Fibroblast of lung (primary cell): Measurements from ENCODE around the gene ZNHIT1. TPM values are rescaled to one million over a fixed set of nuclear protein-coding genes. Genes with fewer than 3 reads are reported as not detected.

Experiments
- DNase-seq, 2 donors: peaks; one replicate each; pipeline versions ENCODE4 v3.0.0 to v3.0.0-alpha.2; 2010; ENCODE audit warnings: low read depth in 2 of 2
- H2AFZ ChIP-seq: 2 replicates; pipeline ENCODE4 v1.5.1; 2012; ENCODE audit warnings: low read length, control low read depth, inconsistent platforms
- H3K27ac ChIP-seq: 2 replicates; pipeline ENCODE4 v1.5.1; 2011; ENCODE audit warnings: low read length, control low read depth; ENCODE audit not compliant: insufficient read depth
- H3K27me3 ChIP-seq: 2 replicates; pipeline ENCODE4 v1.5.1; 2011; ENCODE audit warnings: mild to moderate bottlenecking, low read length; ENCODE audit not compliant: control insufficient read depth, insufficient read depth
- H3K36me3 ChIP-seq: 2 replicates; pipeline ENCODE4 v1.5.1; 2011; ENCODE audit warnings: low read length; ENCODE audit not compliant: control insufficient read depth, insufficient read depth
- H3K4me1 ChIP-seq: 2 replicates; pipeline ENCODE4 v1.5.1; 2011; ENCODE audit warnings: low read length; ENCODE audit not compliant: control insufficient read depth, insufficient read depth; ENCODE audit errors: extremely low read depth
- H3K4me2 ChIP-seq: 2 replicates; pipeline ENCODE4 v1.5.1; 2011; ENCODE audit warnings: low read length, control low read depth; ENCODE audit not compliant: insufficient read depth; ENCODE audit errors: extremely low read depth
- H3K4me3 ChIP-seq, 4 experiments: fragments of 200-600 bp in 1 of 4; sonication (generic) in 1 of 4; replicated peaks in 1 of 4; 2 replicates each; pipeline ENCODE4 v1.5.1; 2011 to 2016; ENCODE audit warnings: low read length in 4 of 4, low read depth in 3 of 4, mild to moderate bottlenecking in 3 of 4, control low read depth in 2 of 4, inconsistent platforms in 1 of 4, mixed read lengths in 1 of 4; ENCODE audit not compliant: insufficient read depth in 1 of 4; ENCODE audit errors: control extremely low read depth in 1 of 4
- H3K79me2 ChIP-seq: 2 replicates; pipeline ENCODE4 v1.5.1; 2012; ENCODE audit warnings: mild to moderate bottlenecking, low read length, inconsistent platforms; ENCODE audit not compliant: control insufficient read depth, insufficient read depth
- H3K9ac ChIP-seq: 2 replicates; pipeline ENCODE4 v1.5.1; 2011; ENCODE audit warnings: mild to moderate bottlenecking, low read length, control low read depth; ENCODE audit not compliant: insufficient read depth
- H3K9me3 ChIP-seq: 2 replicates; pipeline ENCODE4 v1.5.1; 2012; ENCODE audit warnings: low read depth, low read length; ENCODE audit not compliant: control insufficient read depth, insufficient read depth
- H4K20me1 ChIP-seq: 2 replicates; pipeline ENCODE4 v1.5.1; 2011; ENCODE audit warnings: low read length; ENCODE audit not compliant: control insufficient read depth, insufficient read depth; ENCODE audit errors: extremely low read depth
- EZH2 ChIP-seq: IDR thresholded peaks from 2 replicates; pipeline ENCODE4 v1.5.1; 2012; ENCODE audit warnings: low read length, control low read depth, mild to moderate bottlenecking; ENCODE audit errors: missing control alignments
- polyA minus RNA-seq: library from RNA; depleted of rRNA, polyadenylated mRNA; stranded (reverse); fragments of >200 nt; gene quantifications from 2 replicates; pipeline ENCODE4 v1.2.3, GENCODE V29; 2011; ENCODE audit warnings: low replicate concordance
- polyA plus RNA-seq, 2 donors: library from polyadenylated mRNA; depleted of rRNA in 1 of 2; stranded (reverse) in 1 of 2; unstranded in 1 of 2; fragments of >200 nt; gene quantifications; 2 replicates each; pipeline ENCODE4 v1.2.1, GENCODE V29; 2011 to 2012; ENCODE audit warnings: missing spikeins in 1 of 2
- total RNA-seq: library from RNA; depleted of rRNA; stranded (reverse); fragments of >200 nt; gene quantifications from 2 replicates; pipeline ENCODE4 v1.2.1, GENCODE V29; 2014
- TF ChIP-seq, protein P1 (sequence below), 2 donors: IDR thresholded peaks in 1 of 2; conservative IDR thresholded peaks in 1 of 2; 1 replicate in 1 of 2; 2 replicates in 1 of 2; pipeline ENCODE4 v1.5.1; 2011 to 2012; ENCODE audit warnings: low read length in 2 of 2, control low read depth in 1 of 2, inconsistent platforms in 1 of 2, low read depth in 1 of 2, mild to moderate bottlenecking in 1 of 2

Gene ZNHIT1
- total RNA-seq = 62.1 and 62.9 TPM in 2 replicates
- polyA plus RNA-seq = 33.9 and 36.6 TPM in 2 replicates
- polyA plus RNA-seq (2012) = 80.0 and 80.5 TPM in 2 replicates
- 14.4 and 21.7 TPM in 2 replicates for polyA minus RNA-seq

DNA sequence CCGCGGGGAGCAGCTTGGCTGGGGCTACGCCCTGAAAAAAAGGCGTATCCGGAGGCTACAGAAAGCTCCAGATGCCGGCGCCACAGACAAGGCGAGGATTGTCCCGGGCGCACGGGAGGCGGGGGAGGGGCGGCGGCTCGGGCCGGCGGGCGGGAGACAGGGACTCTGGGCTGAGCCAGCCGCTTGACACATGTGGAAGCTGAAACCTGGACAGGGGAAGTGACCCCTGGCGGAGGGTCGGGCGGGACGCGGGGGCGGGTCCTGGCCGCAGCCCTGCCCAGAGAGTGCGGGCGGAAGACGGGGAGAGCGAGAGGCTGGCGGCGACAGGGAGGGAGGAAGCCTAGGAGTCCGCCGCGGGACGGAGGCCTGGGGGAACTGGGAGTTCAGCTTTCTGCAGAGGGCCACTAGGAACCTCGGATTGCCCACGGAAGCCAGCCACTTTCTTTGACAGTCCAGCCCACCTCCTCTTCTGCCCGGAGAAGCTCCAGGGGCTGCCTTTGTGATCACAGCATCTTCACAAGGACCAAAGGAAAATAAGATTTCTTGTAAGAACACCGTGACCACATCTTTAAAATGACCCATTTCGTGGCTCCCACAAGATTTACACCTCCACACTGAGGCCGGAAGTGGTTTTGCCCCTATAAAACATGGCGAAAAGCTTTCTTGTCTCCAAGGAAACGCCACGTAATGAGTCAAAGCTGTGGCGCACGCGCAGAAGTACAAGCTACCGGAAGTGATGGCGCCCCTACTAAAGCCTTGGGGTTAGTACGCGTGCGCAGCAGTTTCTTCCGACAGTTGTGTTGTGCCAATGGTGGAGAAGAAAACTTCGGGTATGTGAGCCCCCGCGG lies at the start of gene ZNHIT1, which contains the start of gene PLOD3:
TSS of gene ZNHIT1 (plus strand) at position 778 of the 848 bp plus-strand sequence. CDS start at position 809, 31 bp downstream.
TSS of gene PLOD3 (minus strand) at position 194 of the 848 bp plus-strand sequence. CDS start 307 bp downstream, outside the sequence.
- Histone ChIP-seq H3K4me1 (peaks cover 10% of the 10 kb centered on the region), H3K9me3 (no peaks in the 10 kb centered on the region), H3K27me3 (no peaks in the 10 kb centered on the region), H3K79me2 (peaks cover 33% of the 10 kb centered on the region), H3K36me3 (peaks cover 16% of the 10 kb centered on the region), H3K4me2 (peak within 1 kb of the TSS; percentile 97), H3K4me3 (peak within 1 kb of the TSS; percentile 88 to 98 (median 94)), H3K27ac (peak within 1 kb of the TSS; percentile 98), H4K20me1 (no peaks in the 10 kb centered on the region), H3K9ac (peak within 1 kb of the TSS; percentile 82), H2AFZ (peak within 1 kb of the TSS; percentile 96)
- no peak for TF ChIP-seq EZH2
- TF ChIP-seq, protein P1, sequence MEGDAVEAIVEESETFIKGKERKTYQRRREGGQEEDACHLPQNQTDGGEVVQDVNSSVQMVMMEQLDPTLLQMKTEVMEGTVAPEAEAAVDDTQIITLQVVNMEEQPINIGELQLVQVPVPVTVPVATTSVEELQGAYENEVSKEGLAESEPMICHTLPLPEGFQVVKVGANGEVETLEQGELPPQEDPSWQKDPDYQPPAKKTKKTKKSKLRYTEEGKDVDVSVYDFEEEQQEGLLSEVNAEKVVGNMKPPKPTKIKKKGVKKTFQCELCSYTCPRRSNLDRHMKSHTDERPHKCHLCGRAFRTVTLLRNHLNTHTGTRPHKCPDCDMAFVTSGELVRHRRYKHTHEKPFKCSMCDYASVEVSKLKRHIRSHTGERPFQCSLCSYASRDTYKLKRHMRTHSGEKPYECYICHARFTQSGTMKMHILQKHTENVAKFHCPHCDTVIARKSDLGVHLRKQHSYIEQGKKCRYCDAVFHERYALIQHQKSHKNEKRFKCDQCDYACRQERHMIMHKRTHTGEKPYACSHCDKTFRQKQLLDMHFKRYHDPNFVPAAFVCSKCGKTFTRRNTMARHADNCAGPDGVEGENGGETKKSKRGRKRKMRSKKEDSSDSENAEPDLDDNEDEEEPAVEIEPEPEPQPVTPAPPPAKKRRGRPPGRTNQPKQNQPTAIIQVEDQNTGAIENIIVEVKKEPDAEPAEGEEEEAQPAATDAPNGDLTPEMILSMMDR (conservative IDR thresholded peaks at IDR 0.05 in 1 of 2, IDR thresholded peaks at IDR 0.05 in 1 of 2; ENCODE audit: low read depth in 1 of 2, low read length in 2 of 2) = no peak
- peak; percentile 93 to 98 for DNase-seq

DNA sequence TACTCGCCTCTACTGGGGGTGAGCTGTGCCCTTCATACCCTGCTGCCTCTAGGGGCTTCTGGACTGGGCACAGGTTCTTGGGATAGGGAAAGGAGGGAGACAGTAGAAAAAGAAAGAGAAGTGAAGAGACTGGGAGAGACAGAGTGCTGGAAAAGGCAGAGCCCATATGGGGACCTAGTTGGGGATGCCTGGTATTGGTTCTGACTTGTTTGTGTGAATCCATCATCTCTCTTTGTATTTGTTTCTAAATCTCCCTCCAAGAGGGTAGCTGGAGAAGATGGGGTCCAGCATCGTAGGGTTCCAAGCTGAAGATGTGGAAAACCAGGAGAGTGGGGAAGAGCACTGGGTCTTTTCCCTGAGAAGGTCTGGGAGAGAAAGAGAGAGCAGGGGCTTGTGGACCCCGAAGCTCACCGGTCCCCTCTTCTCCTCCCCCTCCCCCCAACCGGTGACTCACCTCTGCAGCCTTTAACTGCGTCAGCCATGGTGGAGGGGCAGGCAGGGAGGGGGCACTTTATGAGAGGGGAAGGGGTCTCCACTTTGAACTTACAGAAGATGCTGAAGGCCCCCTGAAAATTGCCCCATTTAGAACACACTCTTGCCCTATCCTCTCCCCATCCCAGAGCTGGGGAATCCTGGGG lies 49.4 kb upstream of the ZNHIT1 start:
- Histone ChIP-seq H3K9ac (no peak overlapping the region), H4K20me1 (peaks cover 2% of the 10 kb centered on the region), H3K4me3 (no peak overlapping the region), H3K27me3 (peaks cover 62% of the 10 kb centered on the region), H3K27ac (no peak overlapping the region), H3K36me3 (no peaks in the 10 kb centered on the region), H3K4me2 (peak overlapping the region; percentile 13), H3K79me2 (no peaks in the 10 kb centered on the region), H3K4me1 (peaks cover 24% of the 10 kb centered on the region), H2AFZ (no peak overlapping the region), H3K9me3 (no peaks in the 10 kb centered on the region)
- TF ChIP-seq, protein P1 (conservative IDR thresholded peaks at IDR 0.05 in 1 of 2, IDR thresholded peaks at IDR 0.05 in 1 of 2; ENCODE audit: low read depth in 1 of 2, low read length in 2 of 2) = no peak
- TF ChIP-seq EZH2 = peak; percentile 27
- DNase-seq = no peak
